Brain pericyte (primary cell): Measurements from ENCODE around the gene GLIS1.

Experiments used
- DNase-seq: peaks from one replicate; pipeline ENCODE4 v3.0.0-alpha.2; 2012; ENCODE audit warnings: low read depth, low spot score

GLIS1 gene

GRCh38 chr1:53582211-53583020, 156.5 kb downstream of the GLIS1 start:
- DNase-seq = no peak

GRCh38 chr1:53581476-53581875, 157.5 kb downstream of the GLIS1 start:
- no peak for DNase-seq

DNA sequence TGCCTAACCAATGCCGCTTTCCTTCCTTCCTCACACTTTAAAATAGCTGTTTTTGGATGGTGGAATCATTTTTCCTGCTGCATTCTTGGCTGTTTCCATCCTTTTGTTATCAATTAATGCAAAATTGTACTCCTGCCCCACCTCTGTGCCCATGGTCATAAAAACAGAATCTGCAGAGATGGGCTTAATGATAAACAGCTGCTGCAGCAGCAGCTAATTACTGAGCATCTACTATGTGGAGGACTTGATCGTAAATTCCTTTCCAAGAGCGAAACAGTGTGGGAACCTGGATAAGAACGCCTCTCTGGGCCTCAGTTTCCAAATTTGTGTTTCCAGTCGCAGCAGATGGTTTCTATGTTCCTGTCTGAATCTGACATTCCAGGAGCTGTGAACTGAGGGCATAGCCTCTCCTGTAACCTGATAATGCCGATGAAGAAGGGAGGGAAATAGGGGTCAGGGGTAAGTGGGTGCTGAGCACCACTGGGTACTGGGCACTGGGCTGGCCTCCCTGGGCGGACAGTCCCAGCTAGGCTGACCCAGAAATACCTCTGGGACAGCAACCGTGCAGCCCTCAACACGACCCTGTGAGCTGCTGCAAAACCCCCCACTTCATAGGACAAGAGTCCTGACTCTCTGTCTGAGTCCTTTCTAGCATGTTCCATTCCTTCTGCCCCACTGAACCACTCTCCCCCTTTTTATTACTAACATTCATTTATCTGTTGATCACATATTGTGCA, 158.1 kb downstream of the GLIS1 start:
- no peak for DNase-seq

DNA sequence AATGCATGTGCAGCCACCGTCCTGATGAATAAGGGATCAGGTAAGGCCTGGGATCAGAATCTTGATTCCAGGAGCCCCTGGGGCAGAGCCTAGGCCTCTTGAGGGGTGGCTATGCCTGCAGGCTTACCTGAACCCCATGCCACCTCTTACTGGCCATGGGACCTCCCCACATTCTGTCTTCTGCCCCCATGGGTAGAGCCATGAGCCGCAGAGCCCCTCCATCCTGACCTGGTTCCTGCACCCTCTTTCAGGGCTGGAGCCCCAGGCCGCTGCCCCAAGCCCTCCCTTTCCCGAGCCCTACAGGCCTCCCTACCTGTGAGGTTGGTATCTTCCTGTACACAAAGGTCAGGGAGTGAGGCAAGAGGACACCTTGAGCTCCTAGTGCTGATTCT, 159.0 kb downstream of the GLIS1 start:
- DNase-seq = no peak

DNA sequence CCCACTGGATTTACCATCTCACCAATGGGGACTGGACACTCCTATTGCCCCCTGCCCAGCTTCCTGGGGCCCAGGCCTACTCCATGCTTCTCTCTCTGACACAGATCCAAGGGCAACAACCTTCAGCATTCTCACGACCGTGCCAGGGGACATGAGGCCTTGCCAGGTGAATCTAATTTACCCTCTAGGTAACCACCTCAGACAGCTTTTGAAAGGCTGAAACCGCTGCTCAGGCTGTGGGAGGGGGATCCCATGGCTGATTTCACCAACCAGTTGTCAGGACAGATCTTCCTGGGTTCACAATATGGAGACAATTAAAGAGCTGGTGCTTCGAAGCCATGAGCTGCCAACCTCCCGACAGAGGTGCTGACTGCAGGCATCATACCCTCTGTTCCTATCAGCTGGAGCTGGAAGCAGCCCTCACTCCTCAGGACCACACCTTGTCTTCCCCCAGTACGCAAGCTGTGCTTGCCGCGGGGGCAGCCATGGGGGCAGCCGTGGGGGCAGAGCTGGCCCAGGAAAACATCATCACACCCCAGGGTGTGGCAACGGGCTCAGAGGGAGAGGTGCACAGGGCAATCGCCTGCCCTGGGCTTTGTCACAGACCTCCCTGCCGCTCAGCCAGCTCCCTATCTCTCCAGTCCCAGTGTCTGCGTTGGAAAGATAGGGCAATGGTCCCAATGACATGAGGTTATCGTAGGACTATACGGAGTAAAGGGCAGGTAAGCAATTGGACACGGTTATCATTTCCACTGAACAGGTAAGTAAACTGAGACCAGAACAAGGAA, 159.5 kb downstream of the GLIS1 start:
- DNase-seq = no peak

DNA sequence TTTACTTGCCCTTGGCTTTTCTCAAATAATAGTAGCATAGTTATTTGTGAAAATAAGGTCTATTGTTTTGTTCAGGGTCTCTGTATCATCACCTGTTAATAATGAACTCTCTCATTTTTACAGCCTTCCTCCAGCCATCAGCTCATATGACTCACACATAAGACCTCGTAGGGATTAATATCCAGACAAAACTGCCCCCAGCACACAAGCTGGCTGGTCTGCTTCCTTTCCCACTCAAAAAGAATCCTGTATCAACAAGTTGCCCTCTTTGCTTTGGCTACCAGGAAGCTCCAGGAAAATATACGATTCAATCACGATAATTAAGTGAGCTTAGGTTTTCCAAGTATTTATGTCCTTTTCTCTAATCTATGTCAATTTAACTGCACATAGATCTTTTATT, 160.6 kb downstream of the GLIS1 start:
- no peak for DNase-seq

DNA sequence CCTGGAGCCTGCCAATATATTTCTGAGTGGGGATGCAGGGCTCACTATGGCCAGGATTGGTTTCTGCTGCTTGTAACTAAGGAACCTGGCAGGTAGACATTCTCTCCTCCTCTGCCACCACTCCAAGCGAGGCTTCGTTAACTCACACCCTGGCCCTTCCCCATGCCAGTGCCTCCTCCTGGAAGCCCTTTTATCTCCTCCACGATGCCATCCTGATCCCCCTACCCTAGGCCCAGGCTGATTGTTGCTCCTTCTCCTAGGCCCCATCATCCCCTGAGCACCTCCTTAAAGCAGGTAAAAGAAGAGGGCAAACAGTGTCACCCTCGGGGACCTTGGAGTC, 161.2 kb downstream of the GLIS1 start:
- DNase-seq = no peak

DNA sequence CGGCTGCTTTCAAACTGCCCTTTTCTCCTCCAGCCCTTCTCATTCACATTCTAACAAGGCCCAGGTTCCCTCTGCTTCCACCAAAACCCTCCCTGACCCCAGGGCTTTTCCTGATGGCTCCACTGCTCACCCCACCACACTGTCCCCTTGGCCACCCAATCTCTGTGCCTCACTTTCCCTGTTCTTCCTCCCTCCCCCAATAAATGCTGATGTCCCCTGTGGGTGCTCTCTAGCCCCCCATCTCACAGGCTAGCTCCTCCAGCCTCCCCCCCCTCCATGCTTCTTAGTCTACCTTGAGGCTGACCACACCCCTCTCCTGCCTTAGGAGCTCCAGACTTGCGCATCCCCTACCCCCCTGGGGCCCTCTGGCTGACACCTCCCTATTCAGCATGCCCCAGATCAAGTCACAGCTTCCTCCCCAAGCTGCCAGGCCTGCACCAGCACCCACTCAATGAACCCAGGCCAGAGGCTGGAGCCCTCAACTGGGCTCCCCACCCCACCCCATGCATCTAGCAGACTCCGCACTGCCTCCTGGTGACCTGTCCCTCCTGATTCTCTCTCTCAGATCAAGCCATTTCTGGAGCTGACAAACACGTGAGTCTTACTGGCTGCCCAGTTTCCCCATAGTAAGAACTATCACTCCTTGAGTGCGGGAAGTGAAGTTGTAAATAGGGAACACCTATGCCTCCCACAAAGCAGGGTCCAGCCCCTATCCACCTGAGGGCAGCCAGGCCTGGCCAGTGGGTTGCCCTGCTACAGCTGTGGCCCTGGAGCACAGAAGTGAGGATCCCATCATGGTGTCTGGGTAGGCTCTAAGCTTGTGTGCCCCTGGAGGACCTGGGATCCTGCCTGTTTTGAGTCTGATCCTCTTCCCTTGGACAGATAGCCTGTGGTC, 161.9 kb downstream of the GLIS1 start:
- DNase-seq = no peak

DNA sequence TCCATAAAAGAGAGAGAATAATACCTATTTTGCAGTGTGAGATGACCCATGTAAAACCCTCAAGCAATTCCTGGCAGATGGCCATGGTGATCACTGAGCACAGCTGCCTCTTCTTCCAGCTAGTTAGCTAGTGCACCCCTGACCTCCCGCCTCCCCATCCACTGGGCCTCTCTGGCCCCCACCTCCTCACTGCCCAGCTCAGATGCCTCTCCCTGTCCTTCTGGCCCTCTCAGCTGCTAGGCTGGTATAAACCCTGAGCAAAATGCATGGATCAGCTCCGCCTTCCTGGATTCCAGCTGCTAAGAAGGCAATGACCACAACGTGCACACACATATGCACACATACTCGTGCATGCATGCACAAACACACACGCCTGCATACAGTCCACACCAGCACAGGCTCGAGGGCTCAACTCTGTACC, 162.6 kb downstream of the GLIS1 start:
- DNase-seq = no peak

DNA sequence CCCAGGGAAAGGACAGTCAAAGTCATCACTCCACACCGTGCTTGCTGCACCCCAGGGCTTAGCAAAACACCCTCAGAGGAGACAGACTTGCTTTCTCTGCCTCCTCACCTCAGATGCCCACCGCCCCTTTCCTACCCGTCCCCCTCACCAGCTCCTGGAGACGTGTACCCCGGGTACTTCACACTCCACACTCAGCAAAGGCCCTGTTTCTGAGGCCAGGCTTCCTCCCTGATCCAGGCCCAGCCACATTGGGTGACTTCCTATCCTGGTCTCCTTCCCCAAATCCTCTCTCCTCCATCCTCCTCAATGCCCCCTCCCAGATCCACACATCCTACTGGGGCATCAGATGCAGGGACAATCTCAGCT, 163.0 kb downstream of the GLIS1 start:
- no peak for DNase-seq

DNA sequence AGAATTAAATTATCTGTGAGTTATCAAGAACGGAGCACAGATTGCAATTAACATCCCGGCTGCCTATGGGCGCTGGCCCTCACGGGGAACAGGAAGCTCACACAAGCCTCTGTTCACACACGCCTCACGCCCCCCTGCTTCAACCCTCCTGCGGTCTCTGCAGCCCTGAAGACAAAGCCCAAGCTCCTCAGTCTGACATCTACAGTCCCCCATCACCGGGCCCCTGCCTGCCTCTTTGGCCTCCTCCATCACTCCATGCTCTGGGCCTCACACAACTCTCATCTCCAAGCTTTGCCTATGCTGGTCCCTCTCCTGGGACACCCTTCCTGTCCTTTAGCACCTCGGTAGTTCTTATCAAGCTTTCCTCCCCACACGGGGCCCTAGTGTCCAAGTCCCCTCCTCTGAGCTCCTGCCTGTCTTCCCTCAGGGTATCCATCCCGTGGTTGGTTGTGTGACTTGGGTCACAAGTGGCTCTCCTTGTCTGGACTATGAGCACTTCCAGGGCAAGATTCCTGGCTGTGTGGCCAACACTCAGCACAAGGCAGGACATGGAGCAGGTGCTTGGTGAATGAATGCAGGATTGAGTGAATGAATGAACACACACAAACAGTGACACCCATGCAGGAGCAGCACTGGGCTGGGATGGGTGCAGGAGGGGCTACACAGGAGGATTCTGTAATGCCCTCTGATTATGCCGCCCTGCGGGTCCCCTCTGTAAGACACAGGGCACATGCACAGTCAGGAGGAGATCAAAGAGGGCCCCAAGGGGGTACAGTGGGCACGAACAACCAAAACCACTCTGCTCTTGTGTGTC, 163.6 kb downstream of the GLIS1 start:
- no peak for DNase-seq

GRCh38 chr1:53574621-53575020, 164.3 kb downstream of the GLIS1 start:
- no peak for DNase-seq

GRCh38 chr1:53573931-53574330, 165.0 kb downstream of the GLIS1 start:
- DNase-seq = no peak

- DNase-seq = no peak
Measured at GRCh38 chr1:53573522-53573921, 165.4 kb downstream of the GLIS1 start.

DNA sequence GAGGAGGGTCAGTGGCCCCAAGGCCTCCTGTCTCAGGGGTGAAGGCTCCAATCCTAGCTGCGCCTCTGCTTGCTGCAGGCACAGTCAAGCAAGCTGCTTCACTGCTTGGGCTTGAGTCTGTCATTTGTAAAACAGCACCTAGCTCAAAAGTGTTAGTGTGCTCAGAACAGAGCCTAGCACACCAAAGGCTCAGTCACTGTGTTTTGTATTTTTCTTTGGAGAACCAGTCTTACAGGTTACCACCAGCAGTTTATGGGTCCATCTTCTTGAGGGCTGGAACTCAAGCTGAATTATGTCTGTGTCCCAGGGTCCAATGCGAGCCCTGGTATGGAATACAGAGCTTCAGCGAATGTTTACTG, 166.2 kb downstream of the GLIS1 start:
- no peak for DNase-seq

DNA sequence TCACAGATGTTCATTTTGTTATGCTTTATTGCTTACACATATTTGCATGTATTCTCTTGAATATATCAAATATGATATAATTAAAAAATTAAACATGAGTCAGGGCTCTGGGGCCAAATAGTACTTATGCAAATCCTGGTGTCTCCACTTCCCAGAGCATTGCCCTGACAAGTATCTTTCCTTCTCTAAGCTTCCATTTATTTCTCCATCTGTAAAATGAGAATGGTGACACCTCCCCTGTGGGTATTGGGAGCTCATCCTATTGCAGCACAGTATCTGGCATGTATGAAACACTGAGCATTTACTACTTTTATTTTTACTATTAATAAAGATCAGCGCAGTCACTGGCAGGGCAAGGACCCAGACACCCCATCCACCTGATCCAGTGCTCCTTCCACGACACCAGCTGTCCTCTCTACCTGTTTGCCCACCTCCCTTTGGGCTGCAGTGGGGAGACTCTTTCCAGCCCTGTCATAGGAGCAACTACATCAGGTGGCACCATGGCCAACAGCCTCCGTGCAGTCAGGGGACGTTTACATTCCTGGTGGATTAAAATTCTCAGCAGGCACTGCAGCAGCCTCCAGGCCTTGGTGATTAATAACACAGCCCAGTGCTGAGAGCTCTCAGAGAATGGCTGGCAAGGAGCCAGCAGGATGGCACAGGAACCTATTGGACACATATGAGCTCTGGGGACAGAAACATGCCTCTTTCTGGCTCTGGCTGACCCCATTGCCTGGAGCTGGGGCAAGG, 166.7 kb downstream of the GLIS1 start:
- no peak for DNase-seq

GRCh38 chr1:53568540-53568939, 170.4 kb downstream of the GLIS1 start:
- DNase-seq = no peak

- no peak for DNase-seq
Measured at GRCh38 chr1:53567851-53568250, 171.1 kb downstream of the GLIS1 start.

GRCh38 chr1:53567450-53567849, 171.5 kb downstream of the GLIS1 start:
- no peak for DNase-seq

GRCh38 chr1:53563611-53564010, 175.4 kb downstream of the GLIS1 start:
- DNase-seq = no peak
